HG02885 (cell line): Measurements from ENCODE around the gene MTR.
"Not testable (repeated sequence)": the region's sequence is repeated elsewhere in the genome, so short reads cannot be mapped to it uniquely, and the experiment has no call there.

ENCODE experiments used
- ATAC-seq: cut with Tn5 transposase; IDR thresholded peaks from one replicate; pipeline ENCODE4 v1.9.1; 2021; ENCODE audit warnings: mild to moderate bottlenecking; ENCODE audit not compliant: unreplicated experiment, poor library complexity

Gene MTR

GRCh38 chr1:236890152-236891056 is 95.3 kb downstream of the MTR start:
- ATAC-seq = no peak

- ATAC-seq = no peak
These were observed 98.8 kb downstream of the MTR start for GRCh38 chr1:236893626-236894545.

GRCh38 chr1:236895665-236896387 is 100.7 kb downstream of the MTR start:
- no peak for ATAC-seq

- no peak for ATAC-seq
These were observed 101.6 kb downstream of the MTR start for GRCh38 chr1:236896716-236897115.

GRCh38 chr1:236904892-236905741 is 110.0 kb downstream of the MTR start:
- no peak for ATAC-seq

- no peak for ATAC-seq
These were observed 112.1 kb downstream of the MTR start for GRCh38 chr1:236907205-236907604.

- ATAC-seq = no peak
These were observed 113.6 kb downstream of the MTR start for GRCh38 chr1:236908669-236909068.

- not testable (repeated sequence) for ATAC-seq
These were observed 116.0 kb downstream of the MTR start for GRCh38 chr1:236911047-236911446.

GRCh38 chr1:236913371-236914037 is 118.4 kb downstream of the MTR start:
- ATAC-seq = no peak

GRCh38 chr1:236914375-236914774 is 119.3 kb downstream of the MTR start:
- ATAC-seq = no peak

- ATAC-seq = no peak
These were observed 121.2 kb downstream of the MTR start for GRCh38 chr1:236916131-236916800.

GRCh38 chr1:236917448-236917847 is 122.4 kb downstream of the MTR start:
- no peak for ATAC-seq

- no peak for ATAC-seq
These were observed 125.3 kb downstream of the MTR start for GRCh38 chr1:236920286-236920894.

- ATAC-seq = no peak
These were observed 126.5 kb downstream of the MTR start for GRCh38 chr1:236921610-236922009.

GRCh38 chr1:236922190-236922589 is 127.1 kb downstream of the MTR start:
- ATAC-seq = no peak

GRCh38 chr1:236925386-236925785 is 130.3 kb downstream of the MTR start:
- ATAC-seq = no peak

GRCh38 chr1:236930503-236930902 is 135.4 kb downstream of the MTR start:
- ATAC-seq = no peak

- no peak for ATAC-seq
These were observed 143.7 kb downstream of the MTR start for GRCh38 chr1:236938760-236939159.
